Panc1 (cell line): ENCODE results near the gene PGS1. TPM values are rescaled to one million over a fixed set of nuclear protein-coding genes. Genes with fewer than 3 reads are reported as not detected.

Experiments used
- ATAC-seq: fragments of 200-7000 bp; cut with Tn5 transposase; 2 replicates; pipeline ENCODE4 v1.9.1; 2020; ENCODE audit warnings: mild to moderate bottlenecking, moderate library complexity
- BruUV-seq: library from RNA; stranded (reverse); fragments of 400-500 nt; replicated peaks from 2 replicates; lab custom pipeline; 2021; lab: Mats Ljungman, UMichigan
- CTCF ChIA-PET: fragments of 300-600 bp; sonication (Branson Sonifier 250); formaldehyde crosslinking; loops from one replicate; lab custom pipeline; 2022; ENCODE audit warnings: antibody characterized with exemption; lab: Charles Lee
- POLR2A ChIA-PET: fragments of 300-600 bp; sonication (Branson Sonifier 250); formaldehyde crosslinking; loops from one replicate; lab custom pipeline; 2022; ENCODE audit warnings: antibody characterized with exemption; lab: Charles Lee
- DNase-seq: peaks from one replicate; pipeline ENCODE4 v3.0.0-alpha.2; 2010; ENCODE audit warnings: low read depth, low spot score
- H3K27ac ChIP-seq: 2 replicates; pipeline ENCODE4 v1.5.1; 2011; ENCODE audit warnings: mild to moderate bottlenecking, low read length, inconsistent platforms
- H3K27me3 ChIP-seq: fragments of 200-500 bp; sonication (Bioruptor generic); 2 replicates; pipeline ENCODE4 v1.6.0; 2014; ENCODE audit warnings: low read length, inconsistent platforms; ENCODE audit not compliant: control insufficient read depth, insufficient read depth
- H3K36me3 ChIP-seq: fragments of 200-500 bp; sonication (Bioruptor generic); 2 replicates; pipeline ENCODE4 v1.5.1; 2014; ENCODE audit warnings: inconsistent platforms, mild to moderate bottlenecking, low read length, moderate library complexity; ENCODE audit not compliant: control insufficient read depth, insufficient read depth
- H3K4me1 ChIP-seq: 2 replicates; pipeline ENCODE4 v1.5.1; 2011; ENCODE audit warnings: inconsistent platforms, mild to moderate bottlenecking, low read length, moderate library complexity; ENCODE audit not compliant: control insufficient read depth, insufficient read depth
- H3K4me3 ChIP-seq, 2 experiments: 2 replicates each; pipeline ENCODE4 v1.5.1; 2011 to 2012; ENCODE audit warnings: low read depth in 2 of 2, low read length in 2 of 2, mild to moderate bottlenecking in 2 of 2, inconsistent platforms in 1 of 2, moderate library complexity in 1 of 2
- H3K9me3 ChIP-seq: fragments of 200-500 bp; sonication (Bioruptor generic); 2 replicates; pipeline ENCODE4 v1.5.1; 2014; ENCODE audit warnings: low read depth, mild to moderate bottlenecking, inconsistent platforms, low read length, moderate library complexity; ENCODE audit not compliant: control insufficient read depth, insufficient read depth
- POLR2AphosphoS5 ChIP-seq: IDR thresholded peaks from 2 replicates; pipeline ENCODE4 v1.6.1; 2012; ENCODE audit warnings: mild to moderate bottlenecking, low read depth, low read length, moderate library complexity
- SIN3A ChIP-seq: IDR thresholded peaks from 2 replicates; pipeline ENCODE4 v1.6.1; 2012; ENCODE audit warnings: low read depth, mild to moderate bottlenecking, low read length, moderate library complexity, borderline replicate concordance; ENCODE audit not compliant: insufficient read depth
- TCF7L2 ChIP-seq: IDR thresholded peaks from 2 replicates; pipeline ENCODE4 v1.6.1; 2011; ENCODE audit warnings: mild to moderate bottlenecking, low read depth, low read length, inconsistent platforms
- in situ Hi-C: cut with HindIII; loops from 2 replicates; pipeline ENCODE4 v1.10.0; 2016; ENCODE audit warnings: low sequenced_read_pairs, low pct_unique_long_range_greater_than_20kb
- intact Hi-C: fragments of 100-400 bp; cut with micrococcal nuclease; formaldehyde crosslinking; loops from one replicate; pipeline ENCODE4 v1.10.0; 2022; ENCODE audit not compliant: unreplicated experiment
- total RNA-seq: library from RNA; stranded (reverse); gene quantifications from one replicate; pipeline ENCODE4 v1.2.1, GENCODE V29; 2021; ENCODE audit not compliant: unreplicated experiment
- TF ChIP-seq, protein P1 (sequence below): fragments of 450-650 bp; IDR thresholded peaks from 2 replicates; pipeline ENCODE4 v1.5.1; 2017; ENCODE audit warnings: mild to moderate bottlenecking
- TF ChIP-seq, protein P2 (sequence below), 2 experiments: IDR thresholded peaks; 2 replicates each; pipeline ENCODE4 v1.6.1; 2011 to 2012; ENCODE audit warnings: low read depth in 2 of 2, control low read depth in 1 of 2, low read length in 1 of 2, mild to moderate bottlenecking in 1 of 2, moderate library complexity in 1 of 2; ENCODE audit not compliant: insufficient read depth in 1 of 2

The PGS1 gene
- total RNA-seq, 1 experiment from 2014 or later = 47.5 TPM

DNA sequence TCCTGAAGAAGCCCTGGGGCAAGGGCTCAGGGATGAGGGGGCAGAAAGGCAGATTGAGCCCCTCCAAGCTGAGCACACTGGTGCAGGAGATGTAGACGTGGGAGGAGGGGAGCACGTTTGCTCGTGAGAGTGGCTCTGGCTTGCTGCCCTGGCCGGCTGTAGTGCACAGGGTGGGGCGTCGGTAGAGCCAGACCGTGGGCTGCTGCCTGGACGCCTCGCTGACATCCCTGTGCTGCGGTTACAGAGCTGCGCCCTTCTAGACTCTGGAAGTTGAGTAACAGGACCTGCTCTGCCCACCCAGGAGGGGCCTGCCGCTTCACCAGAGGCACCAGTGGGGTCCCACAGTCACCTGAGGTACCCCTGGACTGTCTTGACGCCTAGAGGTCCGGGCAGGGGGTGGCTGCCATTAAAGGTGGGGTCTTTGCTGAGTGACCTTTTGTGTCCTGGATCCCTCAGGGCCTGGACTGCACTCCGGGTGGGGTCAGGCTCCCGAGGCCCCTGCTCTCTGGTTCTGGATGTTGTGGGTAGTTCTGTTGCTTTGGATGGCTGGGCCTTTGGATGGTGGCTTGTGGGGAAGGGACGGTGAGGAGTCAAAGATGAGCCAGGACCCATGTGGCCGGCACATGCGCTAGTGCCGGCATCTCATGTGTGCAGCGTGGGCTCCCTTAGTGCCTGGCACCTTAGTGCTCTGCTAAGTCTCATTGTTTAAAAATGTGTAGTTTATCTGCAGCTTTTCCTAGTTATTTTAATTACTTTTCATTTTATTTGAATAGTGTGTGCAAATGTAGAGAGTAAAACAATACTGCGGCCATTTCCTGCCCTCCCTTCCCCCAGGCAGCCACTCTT lies 41.7 kb downstream of the PGS1 start:
- H3K36me3 ChIP-seq = no peaks in the 10 kb centered on the region; the same call in none of the 2 replicates
- no TSS peak for BruUV-seq
- TF ChIP-seq POLR2AphosphoS5 (no peak), SIN3A (no peak), TCF7L2 (no peak)
- TF ChIP-seq, protein P1, sequence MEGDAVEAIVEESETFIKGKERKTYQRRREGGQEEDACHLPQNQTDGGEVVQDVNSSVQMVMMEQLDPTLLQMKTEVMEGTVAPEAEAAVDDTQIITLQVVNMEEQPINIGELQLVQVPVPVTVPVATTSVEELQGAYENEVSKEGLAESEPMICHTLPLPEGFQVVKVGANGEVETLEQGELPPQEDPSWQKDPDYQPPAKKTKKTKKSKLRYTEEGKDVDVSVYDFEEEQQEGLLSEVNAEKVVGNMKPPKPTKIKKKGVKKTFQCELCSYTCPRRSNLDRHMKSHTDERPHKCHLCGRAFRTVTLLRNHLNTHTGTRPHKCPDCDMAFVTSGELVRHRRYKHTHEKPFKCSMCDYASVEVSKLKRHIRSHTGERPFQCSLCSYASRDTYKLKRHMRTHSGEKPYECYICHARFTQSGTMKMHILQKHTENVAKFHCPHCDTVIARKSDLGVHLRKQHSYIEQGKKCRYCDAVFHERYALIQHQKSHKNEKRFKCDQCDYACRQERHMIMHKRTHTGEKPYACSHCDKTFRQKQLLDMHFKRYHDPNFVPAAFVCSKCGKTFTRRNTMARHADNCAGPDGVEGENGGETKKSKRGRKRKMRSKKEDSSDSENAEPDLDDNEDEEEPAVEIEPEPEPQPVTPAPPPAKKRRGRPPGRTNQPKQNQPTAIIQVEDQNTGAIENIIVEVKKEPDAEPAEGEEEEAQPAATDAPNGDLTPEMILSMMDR = no peak
- TF ChIP-seq, protein P2, sequence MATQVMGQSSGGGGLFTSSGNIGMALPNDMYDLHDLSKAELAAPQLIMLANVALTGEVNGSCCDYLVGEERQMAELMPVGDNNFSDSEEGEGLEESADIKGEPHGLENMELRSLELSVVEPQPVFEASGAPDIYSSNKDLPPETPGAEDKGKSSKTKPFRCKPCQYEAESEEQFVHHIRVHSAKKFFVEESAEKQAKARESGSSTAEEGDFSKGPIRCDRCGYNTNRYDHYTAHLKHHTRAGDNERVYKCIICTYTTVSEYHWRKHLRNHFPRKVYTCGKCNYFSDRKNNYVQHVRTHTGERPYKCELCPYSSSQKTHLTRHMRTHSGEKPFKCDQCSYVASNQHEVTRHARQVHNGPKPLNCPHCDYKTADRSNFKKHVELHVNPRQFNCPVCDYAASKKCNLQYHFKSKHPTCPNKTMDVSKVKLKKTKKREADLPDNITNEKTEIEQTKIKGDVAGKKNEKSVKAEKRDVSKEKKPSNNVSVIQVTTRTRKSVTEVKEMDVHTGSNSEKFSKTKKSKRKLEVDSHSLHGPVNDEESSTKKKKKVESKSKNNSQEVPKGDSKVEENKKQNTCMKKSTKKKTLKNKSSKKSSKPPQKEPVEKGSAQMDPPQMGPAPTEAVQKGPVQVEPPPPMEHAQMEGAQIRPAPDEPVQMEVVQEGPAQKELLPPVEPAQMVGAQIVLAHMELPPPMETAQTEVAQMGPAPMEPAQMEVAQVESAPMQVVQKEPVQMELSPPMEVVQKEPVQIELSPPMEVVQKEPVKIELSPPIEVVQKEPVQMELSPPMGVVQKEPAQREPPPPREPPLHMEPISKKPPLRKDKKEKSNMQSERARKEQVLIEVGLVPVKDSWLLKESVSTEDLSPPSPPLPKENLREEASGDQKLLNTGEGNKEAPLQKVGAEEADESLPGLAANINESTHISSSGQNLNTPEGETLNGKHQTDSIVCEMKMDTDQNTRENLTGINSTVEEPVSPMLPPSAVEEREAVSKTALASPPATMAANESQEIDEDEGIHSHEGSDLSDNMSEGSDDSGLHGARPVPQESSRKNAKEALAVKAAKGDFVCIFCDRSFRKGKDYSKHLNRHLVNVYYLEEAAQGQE (IDR thresholded peaks at IDR 0.05; ENCODE audit: insufficient read depth in 1 of 2, low read depth in 2 of 2, low read length in 1 of 2) = no peak

DNA sequence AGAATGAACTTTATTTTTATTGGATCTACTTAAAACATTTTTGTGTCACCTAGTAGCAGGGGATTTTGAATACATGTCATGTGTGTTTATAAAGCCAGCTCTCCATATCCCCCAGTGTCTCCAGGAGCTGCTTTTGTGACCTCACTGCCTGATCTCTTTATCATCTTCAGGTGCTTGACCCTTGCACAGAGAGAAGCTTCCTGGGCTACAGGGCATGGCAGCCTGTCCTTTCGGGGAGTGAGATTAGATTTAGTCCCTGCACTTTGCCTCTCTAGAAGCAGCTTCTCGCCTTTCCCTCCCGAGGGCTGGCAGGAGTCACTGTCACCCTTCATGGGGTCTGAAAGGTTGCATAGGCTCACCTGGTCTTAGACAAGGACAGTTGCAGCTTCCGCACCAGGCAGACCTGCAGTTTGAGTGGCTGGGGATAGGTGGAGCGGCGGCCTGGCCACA lies 42.7 kb downstream of the PGS1 start:
- in situ Hi-C loops = no loop called here

More for the DNA sequence above, 41.7 kb downstream of the PGS1 start:
- ATAC-seq (no peak), DNase-seq (no peak)
- in situ Hi-C loops = no loop called here
- Histone ChIP-seq H3K27ac (no peak overlapping the region), H3K27me3 (no peaks in the 10 kb centered on the region), H3K4me3 (no peak overlapping the region), H3K4me1 (peaks cover 12% of the 10 kb centered on the region; the same call in 1 of the 2 replicates), H3K9me3 (no peaks in the 10 kb centered on the region)
- ChIA-PET CTCF (interaction anchor here (0.6 to 2.0 kb wide), 3 partner anchors 8 to 103 kb away, joined by 4 to 21 read pairs (median 8); partner anchors contain the start of gene SOCS3), POLR2A (interaction anchor here (0.6 kb wide), 1 partner anchor 66 kb away, joined by 5 read pairs; no protein-coding TSS in a partner anchor)
- intact Hi-C loops = loop anchor here (2.0 to 10.0 kb wide), 3 partner anchors 59 to 168 kb away; partner anchors contain the start of gene SOCS3

More for the DNA sequence above, 42.7 kb downstream of the PGS1 start:
- Histone ChIP-seq H3K4me3 (no peak overlapping the region), H3K27ac (peak overlapping the region; percentile 6; the same call in 1 of the 2 replicates), H3K36me3 (no peaks in the 10 kb centered on the region; the same call in none of the 2 replicates), H3K27me3 (no peaks in the 10 kb centered on the region), H3K4me1 (peaks cover 12% of the 10 kb centered on the region; the same call in 1 of the 2 replicates), H3K9me3 (no peaks in the 10 kb centered on the region)
- no peak for DNase-seq
- TF ChIP-seq POLR2AphosphoS5 = no peak
- intact Hi-C loops = loop anchor here (2.0 to 10.0 kb wide), 3 partner anchors 60 to 169 kb away; partner anchors contain the start of gene SOCS3
- peak; percentile 5; the same call in 1 of the 2 replicates for ATAC-seq
- ChIA-PET CTCF (interaction anchor here (0.6 to 2.3 kb wide), 9 partner anchors 9 to 296 kb away, joined by 3 to 21 read pairs (median 5); no protein-coding TSS in a partner anchor), POLR2A (no interaction called here)
- no TSS peak for BruUV-seq
